Activated CD8-positive, alpha-beta memory T cell treated with anti-CD3 and anti-CD28 coated beads for 36 hours (primary cell): ENCODE measurements around the gene SYTL3. TPM values are rescaled to one million over a fixed set of nuclear protein-coding genes. Genes with fewer than 3 reads are reported as not detected.

Source experiments
- CTCF ChIA-PET: fragments of 350-600 bp; sonication (Branson Sonifier 250); formaldehyde crosslinking; loops from one replicate; lab custom pipeline; 2021; ENCODE audit warnings: antibody characterized with exemption; lab: Charles Lee
- POLR2A ChIA-PET: fragments of 350-600 bp; sonication (Branson Sonifier 250); formaldehyde crosslinking; loops from one replicate; lab custom pipeline; 2021; ENCODE audit warnings: antibody characterized with exemption; lab: Charles Lee
- total RNA-seq, 2 experiments: library from RNA; stranded (reverse); gene quantifications; one replicate each; pipeline ENCODE4 v1.2.3, GENCODE V29; 2021

The SYTL3 gene
- total RNA-seq, 2 experiments from 2014 or later, result 119 to 124 TPM

GRCh38 chr6:158703837-158704822, 54.3 kb downstream of the SYTL3 start:
- POLR2A ChIA-PET, result no interaction called here
- CTCF ChIA-PET, result interaction anchor here (0.6 to 2.1 kb wide), 13 partner anchors 15 to 503 kb away, joined by 3 to 6 read pairs (median 3); partner anchors contain the start of gene SYTL3

- POLR2A ChIA-PET, result no interaction called here
- CTCF ChIA-PET, result interaction anchor here (0.7 kb wide), 1 partner anchor 14 kb away, joined by 3 read pairs; no protein-coding TSS in a partner anchor
Measured at GRCh38 chr6:158705386-158706126, 55.7 kb downstream of the SYTL3 start.

- ChIA-PET CTCF (interaction anchor here (0.7 to 1.0 kb wide), 3 partner anchors 15 to 266 kb away, joined by 3 to 4 read pairs (median 3); no protein-coding TSS in a partner anchor), POLR2A (no interaction called here)
Measured at GRCh38 chr6:158706369-158706982, 56.6 kb downstream of the SYTL3 start.

- CTCF ChIA-PET, result interaction anchor here (0.7 to 1.2 kb wide), 6 partner anchors 16 to 1089 kb away, joined by 3 to 4 read pairs (median 3); no protein-coding TSS in a partner anchor
- POLR2A ChIA-PET, result no interaction called here
Measured at GRCh38 chr6:158707120-158707820, 57.4 kb downstream of the SYTL3 start.

- ChIA-PET CTCF (interaction anchor here (0.7 to 1.2 kb wide), 5 partner anchors 16 to 1089 kb away, joined by 3 to 4 read pairs (median 3); no protein-coding TSS in a partner anchor), POLR2A (no interaction called here)
Measured at GRCh38 chr6:158707821-158708195, 58.0 kb downstream of the SYTL3 start.

- CTCF ChIA-PET, result interaction anchor here (1.2 kb wide), 1 partner anchor 17 kb away, joined by 4 read pairs; no protein-coding TSS in a partner anchor
Measured at GRCh38 chr6:158708239-158708638, 58.4 kb downstream of the SYTL3 start.

GRCh38 chr6:158709809-158710208, 60.0 kb downstream of the SYTL3 start:
- ChIA-PET CTCF (interaction anchor here (0.5 kb wide), 1 partner anchor 162 kb away, joined by 3 read pairs; no protein-coding TSS in a partner anchor), POLR2A (no interaction called here)

More at GRCh38 chr6:158708239-158708638, 58.4 kb downstream of the SYTL3 start:
- POLR2A ChIA-PET, result no interaction called here

- ChIA-PET POLR2A (no interaction called here), CTCF (no interaction called here)
Measured at GRCh38 chr6:158711264-158711663, 61.4 kb downstream of the SYTL3 start.

- ChIA-PET POLR2A (no interaction called here), CTCF (no interaction called here)
Measured at GRCh38 chr6:158713469-158713868, 63.6 kb downstream of the SYTL3 start.

GRCh38 chr6:158714706-158715105, 64.9 kb downstream of the SYTL3 start:
- ChIA-PET CTCF (no interaction called here), POLR2A (no interaction called here)

GRCh38 chr6:158715330-158716311, 65.8 kb downstream of the SYTL3 start:
- CTCF ChIA-PET, result interaction anchor here (0.6 to 1.2 kb wide), 2 partner anchors 24 to 30 kb away, joined by 3 to 4 read pairs; no protein-coding TSS in a partner anchor
- POLR2A ChIA-PET, result no interaction called here

- POLR2A ChIA-PET, result interaction anchor here (0.6 to 1.4 kb wide), 3 partner anchors 152 to 376 kb away, joined by 3 to 5 read pairs (median 3); no protein-coding TSS in a partner anchor
- CTCF ChIA-PET, result interaction anchor here (0.5 to 0.6 kb wide), 2 partner anchors 26 to 363 kb away, joined by 3 to 4 read pairs; no protein-coding TSS in a partner anchor
Measured at GRCh38 chr6:158717341-158718330, 67.8 kb downstream of the SYTL3 start.

GRCh38 chr6:158718461-158719046, 68.7 kb downstream of the SYTL3 start:
- POLR2A ChIA-PET, result interaction anchor here (0.6 to 1.4 kb wide), 3 partner anchors 15 to 375 kb away, joined by 3 to 6 read pairs (median 5); no protein-coding TSS in a partner anchor
- CTCF ChIA-PET, result interaction anchor here (0.6 kb wide), 1 partner anchor 27 kb away, joined by 3 read pairs; no protein-coding TSS in a partner anchor

- CTCF ChIA-PET, result no interaction called here
- POLR2A ChIA-PET, result no interaction called here
Measured at GRCh38 chr6:158722176-158722729, 72.4 kb downstream of the SYTL3 start.

- POLR2A ChIA-PET, result no interaction called here
- CTCF ChIA-PET, result no interaction called here
Measured at GRCh38 chr6:158725704-158726103, 75.8 kb downstream of the SYTL3 start.
